Adrenal gland (tissue), 5 donors: ENCODE results near the gene CD2.

ENCODE experiments used
- CTCF ChIP-seq, 6 experiments: fragments of 450-650 bp in 4 of 6; fragments of 200-600 bp in 2 of 6; sonication (generic) in 1 of 6; IDR thresholded peaks; 1 replicate in 5 of 6; 2 replicates in 1 of 6; pipeline versions ENCODE4 v1.5.1 to v1.8.0; 2016 to 2021; ENCODE audit warnings: antibody characterized with exemption in 6 of 6, mild to moderate bottlenecking in 2 of 6, moderate library complexity in 1 of 6
- POLR2A ChIP-seq, 2 donors: fragments of 450-650 bp; IDR thresholded peaks; one replicate each; pipeline ENCODE4 v1.6.1; 2017; ENCODE audit warnings: antibody characterized with exemption in 2 of 2, mild to moderate bottlenecking in 2 of 2, moderate library complexity in 1 of 2
- donor health status: DM: no; HTN: no; CAD: no.

- no peak for TF ChIP-seq CTCF (IDR thresholded peaks at IDR 0.05)
- no peak for TF ChIP-seq POLR2A (IDR thresholded peaks at IDR 0.05)
These were observed 18.4 kb downstream of the CD2 start for GRCh38 chr1:116772648-116773045.
